Smooth muscle cell (in vitro differentiated cells): ENCODE results near the gene HOXB4. TPM values are rescaled to one million over a fixed set of nuclear protein-coding genes. Genes with fewer than 3 reads are reported as not detected.

ENCODE experiments used
- DNase-seq: peaks from one replicate; lab custom pipeline; 2025; ENCODE audit not compliant: unreplicated experiment; lab: John Stamatoyannopoulos, UW
- H2AFZ ChIP-seq: fragments of 200-600 bp; sonication (generic); 2 replicates; pipeline ENCODE4 v1.6.0; 2016; ENCODE audit warnings: antibody characterized with exemption, low read depth, mild to moderate bottlenecking
- H3F3A ChIP-seq: fragments of 200-600 bp; sonication (generic); 2 replicates; pipeline ENCODE4 v1.6.0; 2017; ENCODE audit warnings: antibody characterized with exemption, low read depth
- H3K27ac ChIP-seq: fragments of 200-600 bp; sonication (generic); 2 replicates; pipeline ENCODE4 v1.5.1; 2016; ENCODE audit warnings: low read depth, mild to moderate bottlenecking
- H3K27me3 ChIP-seq: fragments of 200-600 bp; sonication (generic); 2 replicates; pipeline ENCODE4 v1.6.1; 2016; ENCODE audit warnings: low read depth, mild to moderate bottlenecking
- H3K36me3 ChIP-seq: fragments of 200-600 bp; sonication (generic); 2 replicates; pipeline ENCODE4 v1.5.1; 2016; ENCODE audit warnings: low read depth
- H3K4me1 ChIP-seq: fragments of 200-600 bp; sonication (generic); 2 replicates; pipeline ENCODE4 v1.5.1; 2016; ENCODE audit warnings: low read depth
- H3K4me2 ChIP-seq: fragments of 200-600 bp; sonication (generic); 2 replicates; pipeline ENCODE4 v1.6.0; 2016; ENCODE audit warnings: mild to moderate bottlenecking
- H3K4me3 ChIP-seq: fragments of 200-600 bp; sonication (generic); 2 replicates; pipeline ENCODE4 v1.5.1; 2016; ENCODE audit warnings: mild to moderate bottlenecking
- H3K79me2 ChIP-seq: fragments of 200-600 bp; sonication (generic); 2 replicates; pipeline ENCODE4 v1.6.0; 2016; ENCODE audit warnings: low read depth, mild to moderate bottlenecking
- H3K9ac ChIP-seq: fragments of 200-600 bp; sonication (generic); 2 replicates; pipeline ENCODE4 v1.6.0; 2016; ENCODE audit warnings: low read depth
- H3K9me3 ChIP-seq: fragments of 200-600 bp; sonication (generic); replicated peaks from 2 replicates; pipeline ENCODE4 v1.5.1; 2016; ENCODE audit warnings: low read depth
- H4K20me1 ChIP-seq: fragments of 200-600 bp; sonication (generic); 2 replicates; pipeline ENCODE4 v1.6.0; 2016; ENCODE audit warnings: low read depth
- WGBS: methylation state at CpG from one replicate; pipeline ENCODE4 v1.1.7; 2016; ENCODE audit warnings: low lambda C conversion rate; 5-methylcytosine and 5-hydroxymethylcytosine counted together
- polyA plus RNA-seq: library from polyadenylated mRNA; unstranded; fragments of >200 nt; fragmentation: Nextera tagmentation; extraction: Ambion mirVana; gene quantifications from 2 replicates; pipeline ENCODE4 v1.2.1, GENCODE V29; 2016
- total RNA-seq: library from RNA; depleted of rRNA; stranded (reverse); fragments of >200 nt; gene quantifications from 2 replicates; pipeline ENCODE4 v1.2.3, GENCODE V29; 2014
- TF ChIP-seq, protein P1 (sequence below): fragments of 200-600 bp; sonication (generic); IDR thresholded peaks from 2 replicates; pipeline ENCODE4 v1.5.1; 2017; ENCODE audit warnings: borderline replicate concordance, mild to moderate bottlenecking, antibody characterized with exemption; ENCODE audit not compliant: insufficient read depth, poor library complexity, severe bottlenecking

HOXB4 gene
- total and polyA plus RNA-seq, 2 experiments from 2014 or later = 0.96 to 2.6 TPM

DNA sequence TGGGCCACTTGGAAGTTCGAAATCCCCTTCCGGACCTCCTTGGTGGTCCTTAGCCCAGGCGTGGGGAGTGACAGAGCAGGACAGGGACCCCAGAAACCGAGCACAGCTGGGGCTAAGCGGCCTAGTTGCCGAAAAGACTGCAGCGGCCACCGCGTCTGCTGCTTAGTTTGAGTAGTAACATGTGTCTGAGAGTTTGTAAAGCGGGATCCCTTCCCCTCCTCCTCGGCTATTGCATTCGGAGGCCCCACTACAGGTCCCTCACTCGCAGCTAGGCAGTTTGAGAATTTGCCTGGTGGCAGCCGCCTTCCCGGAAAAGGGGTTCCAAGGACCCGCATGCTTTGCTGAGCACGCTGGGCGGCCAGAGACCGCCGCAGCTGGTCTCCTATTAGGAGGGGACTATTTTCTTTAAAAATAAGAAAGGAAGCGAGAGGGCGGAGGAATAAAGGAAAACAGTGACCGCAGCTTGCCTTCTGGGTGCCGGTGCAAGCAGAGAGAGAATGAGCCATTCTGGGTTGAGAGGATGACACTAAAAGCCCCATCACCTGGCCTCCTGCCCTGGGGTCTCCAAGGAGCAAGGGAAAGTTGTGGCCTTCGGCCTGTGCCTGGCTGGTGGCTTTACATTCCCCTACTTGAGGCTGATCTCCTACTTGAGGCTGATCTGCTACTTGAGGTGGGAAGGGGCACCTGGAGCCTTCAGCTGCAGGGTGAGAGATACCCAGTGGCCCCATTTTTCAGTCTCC lies 16.6 kb upstream of the HOXB4 start:
- no peaks in the 10 kb centered on the region for H3K36me3 ChIP-seq
- no peak overlapping the region for H2AFZ ChIP-seq
- 36% methylated on average over 24 of the region's 25 CpGs for WGBS
- peaks cover 4% of the 10 kb centered on the region for H3F3A ChIP-seq
- peak overlapping the region; percentile 79 for H3K27ac ChIP-seq
- H3K4me2 ChIP-seq = peak overlapping the region; percentile 98
- peaks cover 13% of the 10 kb centered on the region for H3K4me1 ChIP-seq
- H3K9ac ChIP-seq = no peak overlapping the region
- H3K27me3 ChIP-seq = peaks cover 23% of the 10 kb centered on the region
- peak overlapping the region; percentile 46 for H3K4me3 ChIP-seq
- no peaks in the 10 kb centered on the region for H3K9me3 ChIP-seq
- peaks cover 92% of the 10 kb centered on the region for H4K20me1 ChIP-seq
- DNase-seq = no peak
- TF ChIP-seq, protein P1, sequence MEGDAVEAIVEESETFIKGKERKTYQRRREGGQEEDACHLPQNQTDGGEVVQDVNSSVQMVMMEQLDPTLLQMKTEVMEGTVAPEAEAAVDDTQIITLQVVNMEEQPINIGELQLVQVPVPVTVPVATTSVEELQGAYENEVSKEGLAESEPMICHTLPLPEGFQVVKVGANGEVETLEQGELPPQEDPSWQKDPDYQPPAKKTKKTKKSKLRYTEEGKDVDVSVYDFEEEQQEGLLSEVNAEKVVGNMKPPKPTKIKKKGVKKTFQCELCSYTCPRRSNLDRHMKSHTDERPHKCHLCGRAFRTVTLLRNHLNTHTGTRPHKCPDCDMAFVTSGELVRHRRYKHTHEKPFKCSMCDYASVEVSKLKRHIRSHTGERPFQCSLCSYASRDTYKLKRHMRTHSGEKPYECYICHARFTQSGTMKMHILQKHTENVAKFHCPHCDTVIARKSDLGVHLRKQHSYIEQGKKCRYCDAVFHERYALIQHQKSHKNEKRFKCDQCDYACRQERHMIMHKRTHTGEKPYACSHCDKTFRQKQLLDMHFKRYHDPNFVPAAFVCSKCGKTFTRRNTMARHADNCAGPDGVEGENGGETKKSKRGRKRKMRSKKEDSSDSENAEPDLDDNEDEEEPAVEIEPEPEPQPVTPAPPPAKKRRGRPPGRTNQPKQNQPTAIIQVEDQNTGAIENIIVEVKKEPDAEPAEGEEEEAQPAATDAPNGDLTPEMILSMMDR = no peak
- peaks cover 79% of the 10 kb centered on the region for H3K79me2 ChIP-seq

DNA sequence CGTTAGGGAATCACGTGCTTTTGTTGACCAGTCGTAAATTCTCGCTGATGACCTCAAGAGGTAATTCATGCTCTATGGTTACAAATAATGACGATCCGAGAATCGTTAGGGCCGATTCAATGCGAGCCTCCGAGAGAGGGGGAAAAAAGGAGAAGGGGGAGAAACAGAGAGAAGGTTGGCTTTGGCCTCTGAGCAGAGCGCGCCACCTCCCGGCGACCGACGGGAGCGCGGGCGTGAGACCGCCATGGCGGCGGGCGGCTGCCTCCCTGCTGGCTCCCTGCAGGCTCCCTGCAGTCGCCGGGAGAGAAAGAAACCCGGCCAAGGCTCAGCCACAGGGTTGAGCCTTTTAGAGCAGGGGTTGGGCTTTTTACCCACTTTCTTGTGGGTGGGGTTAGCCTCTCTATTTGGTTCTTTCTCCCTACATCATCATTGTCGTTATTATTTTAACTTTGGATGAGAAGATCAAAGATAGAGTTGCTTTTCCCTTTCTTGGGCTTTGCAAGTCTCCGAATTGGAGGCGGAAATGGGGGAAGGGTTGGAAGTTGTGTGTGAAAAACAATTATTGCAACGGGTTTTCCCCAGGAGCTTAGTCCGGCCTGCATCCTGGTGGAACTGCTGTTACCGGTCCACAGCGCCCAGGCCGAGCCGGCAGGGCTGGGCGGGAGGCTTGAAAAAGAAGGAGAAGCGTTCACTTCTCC lies 15.8 kb upstream of the HOXB4 start:
- Histone ChIP-seq H3K27me3 (peaks cover 30% of the 10 kb centered on the region), H3K27ac (peak overlapping the region; percentile 79), H4K20me1 (peaks cover 92% of the 10 kb centered on the region), H3K4me1 (peaks cover 9% of the 10 kb centered on the region), H3K4me2 (peak overlapping the region; percentile 98), H3K36me3 (no peaks in the 10 kb centered on the region), H3F3A (peaks cover 4% of the 10 kb centered on the region), H3K79me2 (peaks cover 79% of the 10 kb centered on the region), H3K4me3 (peak overlapping the region; percentile 46), H3K9ac (no peak overlapping the region), H2AFZ (no peak overlapping the region), H3K9me3 (no peaks in the 10 kb centered on the region)
- 3% methylated on average over 37 of the region's 37 CpGs for WGBS
- TF ChIP-seq, protein P1 = peak; percentile 95
- DNase-seq = peak; percentile 50

DNA sequence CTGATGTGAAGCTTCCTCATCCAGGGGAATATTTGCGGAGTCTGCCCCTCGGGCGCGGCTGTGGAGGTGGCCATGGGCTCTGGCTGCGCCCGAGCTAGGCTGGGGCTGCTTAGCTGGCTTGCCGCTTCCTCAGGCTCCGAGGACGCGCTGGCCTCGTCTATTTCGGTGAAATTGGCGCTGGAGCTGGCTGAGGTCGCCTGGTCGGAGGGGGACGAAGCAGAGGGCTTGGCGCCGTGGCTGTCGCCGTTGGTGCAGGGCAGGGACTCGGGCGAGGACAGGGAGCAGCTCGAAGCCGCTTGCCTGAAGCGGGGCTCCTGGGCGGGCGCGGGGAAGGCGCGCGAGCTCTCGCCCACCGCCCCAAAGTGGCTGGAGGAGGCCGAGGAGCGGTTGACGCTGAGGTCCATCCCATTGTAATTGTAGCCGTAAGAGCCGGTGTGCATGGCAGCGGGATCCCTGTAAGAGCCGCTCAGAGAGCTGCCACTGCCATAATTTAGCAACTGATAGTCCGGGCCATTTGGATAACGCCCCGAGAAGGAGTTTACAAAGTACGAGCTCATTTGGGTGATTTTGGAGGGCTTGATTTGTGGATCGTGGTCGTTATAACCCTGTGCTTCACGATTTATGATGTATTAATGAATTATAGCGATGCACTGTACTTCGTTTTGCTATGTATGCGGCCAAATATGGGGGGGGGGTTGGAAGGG lies 15.1 kb upstream of the HOXB4 start, which contains the start of gene HOXB5:
Gene HOXB5, minus strand, starts transcription at position 654 of the 704 bp plus-strand sequence. Its CDS starts 97 bp downstream, at position 557.
- Histone ChIP-seq H2AFZ (no peak within 1 kb of the TSS), H3K9ac (peak within 1 kb of the TSS; percentile 23), H3K27me3 (peaks cover 37% of the 10 kb centered on the region), H3K4me2 (peak within 1 kb of the TSS; percentile 98), H3K27ac (peak within 1 kb of the TSS; percentile 79), H3K4me3 (peak within 1 kb of the TSS; percentile 46), H3F3A (peaks cover 4% of the 10 kb centered on the region), H3K36me3 (no peaks in the 10 kb centered on the region), H3K79me2 (peaks cover 75% of the 10 kb centered on the region), H4K20me1 (peaks cover 92% of the 10 kb centered on the region), H3K4me1 (peaks cover 9% of the 10 kb centered on the region), H3K9me3 (no peaks in the 10 kb centered on the region)
- TF ChIP-seq, protein P1 = no peak
- 9% methylated on average over 48 of the region's 50 CpGs for WGBS
- no peak for DNase-seq
